ACHN (cell line): ENCODE measurements around the gene MOV10L1.
A peak's percentile ranks its signal among the peaks of the same experiment; 100 is the strongest.

Source experiments
- DNase-seq: peaks from one replicate; pipeline ENCODE4 v3.0.0-alpha.2; 2015
- in situ Hi-C: cut with HindIII; loops from 2 replicates; pipeline ENCODE4 v1.10.0; 2017; ENCODE audit warnings: low sequenced_read_pairs, low pct_ligation_motif_present, low pct_unique_long_range_greater_than_20kb

Gene MOV10L1

GRCh38 chr22:50190182-50190940 lies 100.6 kb downstream of the MOV10L1 start:
- in situ Hi-C loops = no loop called here
- peak; percentile 78 for DNase-seq

- DNase-seq = no peak
- in situ Hi-C loops = no loop called here
Observed at GRCh38 chr22:50190941-50191741, 101.3 kb downstream of the MOV10L1 start.

- in situ Hi-C loops = no loop called here
- no peak for DNase-seq
Observed at GRCh38 chr22:50192436-50193204, 102.8 kb downstream of the MOV10L1 start.

- no peak for DNase-seq
- in situ Hi-C loops = no loop called here
Observed at GRCh38 chr22:50193621-50194020, 103.8 kb downstream of the MOV10L1 start.

GRCh38 chr22:50194037-50194805 lies 104.4 kb downstream of the MOV10L1 start:
- in situ Hi-C loops = no loop called here
- no peak for DNase-seq

GRCh38 chr22:50196256-50196655 lies 106.5 kb downstream of the MOV10L1 start:
- DNase-seq = no peak
- in situ Hi-C loops = no loop called here

GRCh38 chr22:50197000-50197800 lies 107.4 kb downstream of the MOV10L1 start:
- in situ Hi-C loops = no loop called here
- no peak for DNase-seq

- in situ Hi-C loops = no loop called here
- no peak for DNase-seq
Observed at GRCh38 chr22:50197856-50198623, 108.2 kb downstream of the MOV10L1 start.

- no peak for DNase-seq
- in situ Hi-C loops = no loop called here
Observed at GRCh38 chr22:50198624-50199017, 108.8 kb downstream of the MOV10L1 start.

GRCh38 chr22:50199251-50199721 lies 109.5 kb downstream of the MOV10L1 start:
- DNase-seq = no peak
- in situ Hi-C loops = no loop called here

- DNase-seq = no peak
- in situ Hi-C loops = no loop called here
Observed at GRCh38 chr22:50199829-50200460, 110.1 kb downstream of the MOV10L1 start.

- in situ Hi-C loops = no loop called here
- peak; percentile 77 for DNase-seq
Observed at GRCh38 chr22:50200461-50201190, 110.8 kb downstream of the MOV10L1 start, which contains the start of gene SELENOO. TSS of gene SELENOO (plus strand) at chr22:50201011. CDS start at chr22:50201037, 26 bp downstream.

GRCh38 chr22:50201191-50202129 lies 111.7 kb downstream of the MOV10L1 start:
- peak; percentile 15 for DNase-seq
- in situ Hi-C loops = no loop called here

- in situ Hi-C loops = no loop called here
- DNase-seq = no peak
Observed at GRCh38 chr22:50202130-50202666, 112.4 kb downstream of the MOV10L1 start.

- no peak for DNase-seq
- in situ Hi-C loops = no loop called here
Observed at GRCh38 chr22:50203288-50203687, 113.5 kb downstream of the MOV10L1 start.
